Neural progenitor cell (in vitro differentiated cells): ENCODE results near the gene ASXL2. TPM values are rescaled to one million over a fixed set of nuclear protein-coding genes. Genes with fewer than 3 reads are reported as not detected.

Experiments
- DNase-seq: peaks from one replicate; pipeline ENCODE4 v3.0.0-alpha.2; 2016; ENCODE audit warnings: low spot score
- H2AFZ ChIP-seq: fragments of 200-600 bp; sonication (generic); replicated peaks from 2 replicates; pipeline ENCODE4 v1.6.1; 2016; ENCODE audit warnings: antibody characterized with exemption
- H3F3A ChIP-seq: fragments of 200-600 bp; sonication (generic); 2 replicates; pipeline ENCODE4 v1.6.1; 2016; ENCODE audit warnings: antibody characterized with exemption, low read depth
- H3K27ac ChIP-seq: fragments of 200-600 bp; sonication (generic); 2 replicates; pipeline ENCODE4 v1.5.1; 2016; ENCODE audit warnings: mild to moderate bottlenecking
- H3K27me3 ChIP-seq: fragments of 200-600 bp; sonication (generic); 2 replicates; pipeline ENCODE4 v1.6.1; 2016; ENCODE audit warnings: mild to moderate bottlenecking, moderate library complexity
- H3K36me3 ChIP-seq: fragments of 200-600 bp; sonication (generic); 2 replicates; pipeline ENCODE4 v1.5.1; 2016
- H3K4me1 ChIP-seq: fragments of 200-600 bp; sonication (generic); 2 replicates; pipeline ENCODE4 v1.6.1; 2016; ENCODE audit warnings: mixed run types
- H3K4me2 ChIP-seq: fragments of 200-600 bp; sonication (generic); 2 replicates; pipeline ENCODE4 v1.6.1; 2016
- H3K4me3 ChIP-seq: fragments of 200-600 bp; sonication (generic); 2 replicates; pipeline ENCODE4 v1.5.1; 2016
- H3K79me2 ChIP-seq: fragments of 200-600 bp; sonication (generic); 2 replicates; pipeline ENCODE4 v1.6.1; 2016; ENCODE audit warnings: low read depth
- H3K9ac ChIP-seq: fragments of 200-600 bp; sonication (generic); 2 replicates; pipeline ENCODE4 v1.6.1; 2016
- H3K9me3 ChIP-seq: fragments of 200-600 bp; sonication (generic); 2 replicates; pipeline ENCODE4 v1.5.1; 2016; ENCODE audit warnings: low read depth
- H4K20me1 ChIP-seq: fragments of 200-600 bp; sonication (generic); 2 replicates; pipeline ENCODE4 v1.6.1; 2016; ENCODE audit warnings: low read depth
- H3K27ac Mint-ChIP-seq: 3 replicates; pipeline ENCODE4 v1.8.0; 2021; ENCODE audit warnings: mixed read lengths
- H3K27me3 Mint-ChIP-seq: 2 replicates; pipeline ENCODE4 v1.8.0; 2022; ENCODE audit warnings: low read depth, mild to moderate bottlenecking, inconsistent platforms, moderate library complexity, mixed read lengths; ENCODE audit not compliant: insufficient read depth
- H3K36me3 Mint-ChIP-seq: 3 replicates; pipeline ENCODE4 v1.8.0; 2021; ENCODE audit warnings: mixed read lengths
- H3K4me1 Mint-ChIP-seq: 3 replicates; pipeline ENCODE4 v1.8.0; 2021; ENCODE audit warnings: mixed read lengths
- H3K4me3 Mint-ChIP-seq: 3 replicates; pipeline ENCODE4 v1.8.0; 2021; ENCODE audit warnings: mild to moderate bottlenecking, moderate library complexity, mixed read lengths
- H3K9me3 Mint-ChIP-seq: 3 replicates; pipeline ENCODE4 v1.8.0; 2020; ENCODE audit warnings: mixed read lengths
- EZH2 ChIP-seq: fragments of 200-600 bp; sonication (generic); IDR thresholded peaks from 2 replicates; pipeline ENCODE4 v1.6.1; 2017; ENCODE audit warnings: antibody characterized with exemption, mild to moderate bottlenecking, moderate library complexity
- EZH2phosphoT487 ChIP-seq: fragments of 200-600 bp; sonication (generic); IDR thresholded peaks from 2 replicates; pipeline ENCODE4 v1.6.1; 2017; ENCODE audit warnings: antibody characterized with exemption
- total RNA-seq: library from RNA; depleted of rRNA; stranded (reverse); fragments of >200 nt; gene quantifications from 2 replicates; pipeline ENCODE4 v1.2.3, GENCODE V29; 2015; ENCODE audit warnings: low replicate concordance
- TF ChIP-seq, protein P1 (sequence below): fragments of 200-600 bp; sonication (generic); IDR thresholded peaks from 2 replicates; pipeline ENCODE4 v1.5.1; 2017; ENCODE audit warnings: antibody characterized with exemption, mild to moderate bottlenecking

ASXL2 gene
- total RNA-seq, 1 donor from 2014 or later: 8.7 TPM

- Histone ChIP-seq H3K27ac (no peak overlapping the region), H3K9ac (no peak overlapping the region), H3K79me2 (peaks cover 39% of the 10 kb centered on the region), H3K36me3 (no peaks in the 10 kb centered on the region), H3F3A (peaks cover 5% of the 10 kb centered on the region), H3K27me3 (no peaks in the 10 kb centered on the region), H3K4me1 (peaks cover 2% of the 10 kb centered on the region), H2AFZ (no peak overlapping the region), H3K4me3 (no peak overlapping the region), H4K20me1 (no peaks in the 10 kb centered on the region), H3K9me3 (no peaks in the 10 kb centered on the region), H3K4me2 (no peak overlapping the region)
- peaks cover 2% of the 10 kb centered on the region for H3K4me1 Mint-ChIP-seq
- DNase-seq: no peak
- no peaks in the 10 kb centered on the region for H3K36me3 Mint-ChIP-seq
- no peak for TF ChIP-seq EZH2
- TF ChIP-seq EZH2phosphoT487: no peak
- TF ChIP-seq, protein P1, sequence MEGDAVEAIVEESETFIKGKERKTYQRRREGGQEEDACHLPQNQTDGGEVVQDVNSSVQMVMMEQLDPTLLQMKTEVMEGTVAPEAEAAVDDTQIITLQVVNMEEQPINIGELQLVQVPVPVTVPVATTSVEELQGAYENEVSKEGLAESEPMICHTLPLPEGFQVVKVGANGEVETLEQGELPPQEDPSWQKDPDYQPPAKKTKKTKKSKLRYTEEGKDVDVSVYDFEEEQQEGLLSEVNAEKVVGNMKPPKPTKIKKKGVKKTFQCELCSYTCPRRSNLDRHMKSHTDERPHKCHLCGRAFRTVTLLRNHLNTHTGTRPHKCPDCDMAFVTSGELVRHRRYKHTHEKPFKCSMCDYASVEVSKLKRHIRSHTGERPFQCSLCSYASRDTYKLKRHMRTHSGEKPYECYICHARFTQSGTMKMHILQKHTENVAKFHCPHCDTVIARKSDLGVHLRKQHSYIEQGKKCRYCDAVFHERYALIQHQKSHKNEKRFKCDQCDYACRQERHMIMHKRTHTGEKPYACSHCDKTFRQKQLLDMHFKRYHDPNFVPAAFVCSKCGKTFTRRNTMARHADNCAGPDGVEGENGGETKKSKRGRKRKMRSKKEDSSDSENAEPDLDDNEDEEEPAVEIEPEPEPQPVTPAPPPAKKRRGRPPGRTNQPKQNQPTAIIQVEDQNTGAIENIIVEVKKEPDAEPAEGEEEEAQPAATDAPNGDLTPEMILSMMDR: no peak
- H3K9me3 Mint-ChIP-seq: no peaks in the 10 kb centered on the region
- H3K27ac Mint-ChIP-seq: no peak overlapping the region
- H3K27me3 Mint-ChIP-seq: no peaks in the 10 kb centered on the region
- no peak overlapping the region for H3K4me3 Mint-ChIP-seq
These were observed 63.6 kb downstream of the ASXL2 start for GRCh38 chr2:25814681-25815080.

- Histone ChIP-seq H3K79me2 (peaks cover 30% of the 10 kb centered on the region), H3K9ac (no peak overlapping the region), H3K36me3 (no peaks in the 10 kb centered on the region), H3K27ac (no peak overlapping the region), H3K4me3 (no peak overlapping the region), H3K9me3 (no peaks in the 10 kb centered on the region), H4K20me1 (no peaks in the 10 kb centered on the region), H3K27me3 (no peaks in the 10 kb centered on the region), H3F3A (no peaks in the 10 kb centered on the region), H3K4me2 (no peak overlapping the region), H2AFZ (no peak overlapping the region), H3K4me1 (peaks cover 5% of the 10 kb centered on the region)
- Mint-ChIP-seq H3K4me1 (peaks cover 2% of the 10 kb centered on the region), H3K4me3 (no peak overlapping the region), H3K27me3 (no peaks in the 10 kb centered on the region), H3K27ac (peak overlapping the region; percentile 6), H3K36me3 (peaks cover 4% of the 10 kb centered on the region), H3K9me3 (no peaks in the 10 kb centered on the region)
- DNase-seq: no peak
- TF ChIP-seq, protein P1: no peak
- no peak for TF ChIP-seq EZH2
- TF ChIP-seq EZH2phosphoT487: no peak
These were observed 67.9 kb downstream of the ASXL2 start for GRCh38 chr2:25810428-25810827.

DNA sequence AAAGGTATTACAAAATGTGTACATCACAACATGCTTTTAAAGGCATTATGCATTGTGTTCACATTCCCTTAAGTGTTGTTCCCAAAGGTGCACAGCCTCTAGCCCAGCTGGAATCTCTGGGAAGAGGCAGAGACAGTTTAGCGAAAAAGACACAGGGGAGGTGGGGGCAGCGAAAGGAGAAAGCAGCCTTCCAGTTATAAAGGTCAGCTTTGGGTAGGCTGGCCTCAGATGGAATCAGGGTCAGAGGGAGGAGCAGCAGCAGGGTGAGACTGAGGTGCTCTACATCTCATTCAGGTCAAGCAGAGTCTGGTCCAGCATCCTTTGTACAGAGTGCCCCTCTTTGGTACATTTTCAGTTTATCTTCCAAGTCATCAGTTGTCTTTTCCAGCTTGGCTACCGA lies 68.6 kb downstream of the ASXL2 start:
- Histone ChIP-seq H3K79me2 (peaks cover 27% of the 10 kb centered on the region), H3K4me2 (no peak overlapping the region), H2AFZ (no peak overlapping the region), H3K9ac (no peak overlapping the region), H4K20me1 (no peaks in the 10 kb centered on the region), H3K4me1 (peaks cover 5% of the 10 kb centered on the region), H3K27ac (no peak overlapping the region), H3K36me3 (peaks cover 3% of the 10 kb centered on the region), H3K9me3 (no peaks in the 10 kb centered on the region), H3K4me3 (no peak overlapping the region), H3F3A (no peaks in the 10 kb centered on the region), H3K27me3 (no peaks in the 10 kb centered on the region)
- Mint-ChIP-seq H3K4me3 (no peak overlapping the region), H3K36me3 (peaks cover 9% of the 10 kb centered on the region), H3K27me3 (no peaks in the 10 kb centered on the region), H3K27ac (no peak overlapping the region), H3K4me1 (peaks cover 2% of the 10 kb centered on the region), H3K9me3 (no peaks in the 10 kb centered on the region)
- TF ChIP-seq EZH2phosphoT487 (no peak), EZH2 (no peak)
- TF ChIP-seq, protein P1: no peak
- peak; percentile 9 for DNase-seq
